ENCODE data around the gene GALNTL6. TPM values are rescaled to one million over a fixed set of nuclear protein-coding genes. Genes with fewer than 3 reads are reported as not detected.
"Not testable (repeated sequence)": the region's sequence is repeated elsewhere in the genome, so short reads cannot be mapped to it uniquely, and the experiment has no call there.

The GALNTL6 gene
- polyA plus RNA-seq, 1 donor (not counting 4 experiments of a cell fraction or from before 2014, with no cell fraction given), result not detected

DNA sequence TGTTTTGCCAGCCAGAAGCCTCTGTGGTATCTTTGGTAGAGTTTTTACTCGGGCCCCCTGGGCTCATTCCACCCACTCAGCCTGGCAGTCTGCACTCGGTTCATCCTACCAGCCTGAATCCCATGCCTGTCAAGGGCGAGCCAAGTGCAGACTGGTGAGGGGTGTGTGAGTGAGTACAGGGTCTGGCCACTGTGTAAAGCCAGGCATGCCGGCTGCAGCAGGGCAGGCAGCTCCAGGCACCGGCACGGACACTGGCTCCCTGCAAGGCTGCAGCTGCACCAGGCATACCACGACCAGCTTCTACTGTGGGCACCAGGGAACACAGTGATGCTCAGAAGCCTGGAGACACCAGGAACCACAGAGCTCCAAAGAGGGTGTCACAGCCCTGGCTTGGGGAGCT is 1161.4 kb downstream of the GALNTL6 start:
- no peak for DNase-seq (ENCODE audit: low read depth, low spot score)

DNA sequence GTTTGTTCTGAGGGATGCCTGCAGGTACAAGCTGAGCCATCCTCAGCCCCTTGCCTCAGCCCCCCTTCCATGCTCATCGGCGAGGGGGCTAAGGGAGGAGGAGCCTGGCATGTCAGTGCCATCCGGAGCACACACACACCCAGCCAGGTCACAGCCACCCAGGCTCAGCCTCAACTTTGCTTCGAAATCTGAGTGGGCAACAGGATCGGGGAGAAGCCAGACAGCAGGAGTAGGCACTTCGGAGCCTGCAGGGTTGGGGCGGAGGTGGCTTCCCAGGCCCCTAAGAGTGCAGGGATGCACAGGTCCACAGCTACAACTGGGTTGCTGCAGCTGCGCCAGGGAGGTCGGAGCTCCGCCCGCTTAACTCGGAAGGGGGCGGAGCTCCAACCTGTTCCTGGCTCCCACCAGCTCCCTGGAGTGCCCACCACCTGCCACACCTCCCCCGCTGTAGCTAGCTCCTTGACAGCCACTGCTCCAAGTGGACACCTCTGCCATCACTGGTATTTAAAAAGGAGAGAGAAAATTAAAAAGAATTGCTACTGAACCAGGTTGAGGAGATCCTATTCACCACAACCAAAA is 1162.5 kb downstream of the GALNTL6 start:
- H3K4me2 ChIP-seq (ENCODE audit: control insufficient read depth, extremely low read depth, insufficient read depth, low read depth, low read length), result no peak overlapping the region
- H3K27ac ChIP-seq (ENCODE audit: control insufficient read depth, insufficient read depth, low read length), result no peak overlapping the region
- H3K4me3 ChIP-seq (ENCODE audit: control insufficient read depth in 2 of 3, extremely low read depth in 1 of 3, insufficient read depth in 2 of 3, low read depth in 1 of 3, low read length in 3 of 3), result no peak overlapping the region
- H3K9ac ChIP-seq (ENCODE audit: control insufficient read depth, extremely low read depth, insufficient read depth, low read length), result no peak overlapping the region
- H3K36me3 ChIP-seq (ENCODE audit: control insufficient read depth in 2 of 2, extremely low read depth in 1 of 2, insufficient read depth in 2 of 2, low read length in 2 of 2), result no peaks in the 10 kb centered on the region
- H4K20me1 ChIP-seq (ENCODE audit: control insufficient read depth, extremely low read depth, insufficient read depth, low read length), result no peaks in the 10 kb centered on the region
- H3K27me3 ChIP-seq (ENCODE audit: control insufficient read depth, extremely low read depth, insufficient read depth, low read length), result no peaks in the 10 kb centered on the region
- no peak for DNase-seq (ENCODE audit: low read depth, low spot score)
- H3K4me1 ChIP-seq (ENCODE audit: control insufficient read depth, extremely low read depth, insufficient read depth, low read length), result no peaks in the 10 kb centered on the region
- FAIRE-seq, result no peak
- dilution Hi-C loops (cut with MboI; ENCODE audit: extremely low pct_ligation_motif_present, low sequenced_read_pairs), result no loop called here
- no peaks in the 10 kb centered on the region for H3K79me2 ChIP-seq (ENCODE audit: control insufficient read depth, insufficient read depth, low read length)
- H2AFZ ChIP-seq (ENCODE audit: control insufficient read depth, low read length), result no peak overlapping the region
- H3K9me3 ChIP-seq (ENCODE audit: control insufficient read depth, low read depth, low read length), result no peaks in the 10 kb centered on the region
- TF ChIP-seq, protein P1, sequence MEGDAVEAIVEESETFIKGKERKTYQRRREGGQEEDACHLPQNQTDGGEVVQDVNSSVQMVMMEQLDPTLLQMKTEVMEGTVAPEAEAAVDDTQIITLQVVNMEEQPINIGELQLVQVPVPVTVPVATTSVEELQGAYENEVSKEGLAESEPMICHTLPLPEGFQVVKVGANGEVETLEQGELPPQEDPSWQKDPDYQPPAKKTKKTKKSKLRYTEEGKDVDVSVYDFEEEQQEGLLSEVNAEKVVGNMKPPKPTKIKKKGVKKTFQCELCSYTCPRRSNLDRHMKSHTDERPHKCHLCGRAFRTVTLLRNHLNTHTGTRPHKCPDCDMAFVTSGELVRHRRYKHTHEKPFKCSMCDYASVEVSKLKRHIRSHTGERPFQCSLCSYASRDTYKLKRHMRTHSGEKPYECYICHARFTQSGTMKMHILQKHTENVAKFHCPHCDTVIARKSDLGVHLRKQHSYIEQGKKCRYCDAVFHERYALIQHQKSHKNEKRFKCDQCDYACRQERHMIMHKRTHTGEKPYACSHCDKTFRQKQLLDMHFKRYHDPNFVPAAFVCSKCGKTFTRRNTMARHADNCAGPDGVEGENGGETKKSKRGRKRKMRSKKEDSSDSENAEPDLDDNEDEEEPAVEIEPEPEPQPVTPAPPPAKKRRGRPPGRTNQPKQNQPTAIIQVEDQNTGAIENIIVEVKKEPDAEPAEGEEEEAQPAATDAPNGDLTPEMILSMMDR (optimal IDR thresholded peaks at IDR 0.05 in 1 of 3, IDR thresholded peaks at IDR 0.05 in 1 of 3, conservative IDR thresholded peaks at IDR 0.05 in 1 of 3; ENCODE audit: extremely low read depth in 1 of 3, insufficient read depth in 2 of 3, low read length in 3 of 3), result no peak
- TF ChIP-seq EZH2 (IDR thresholded peaks at IDR 0.05; ENCODE audit: low read length), result no peak
- H3K9me1 ChIP-seq (ENCODE audit: control insufficient read depth, extremely low read depth, insufficient read depth, low read length), result no peaks in the 10 kb centered on the region

More for the DNA sequence above, 1161.4 kb downstream of the GALNTL6 start:
- Histone ChIP-seq H3K79me2 (ENCODE audit: control insufficient read depth, insufficient read depth, low read length) (no peaks in the 10 kb centered on the region), H4K20me1 (ENCODE audit: control insufficient read depth, extremely low read depth, insufficient read depth, low read length) (no peaks in the 10 kb centered on the region), H3K9ac (ENCODE audit: control insufficient read depth, extremely low read depth, insufficient read depth, low read length) (no peak overlapping the region), H3K4me1 (ENCODE audit: control insufficient read depth, extremely low read depth, insufficient read depth, low read length) (no peaks in the 10 kb centered on the region), H3K27me3 (ENCODE audit: control insufficient read depth, extremely low read depth, insufficient read depth, low read length) (no peaks in the 10 kb centered on the region), H2AFZ (ENCODE audit: control insufficient read depth, low read length) (no peak overlapping the region), H3K9me3 (ENCODE audit: control insufficient read depth, low read depth, low read length) (no peaks in the 10 kb centered on the region), H3K4me3 (ENCODE audit: control insufficient read depth in 2 of 3, extremely low read depth in 1 of 3, insufficient read depth in 2 of 3, low read depth in 1 of 3, low read length in 3 of 3) (no peak overlapping the region), H3K27ac (ENCODE audit: control insufficient read depth, insufficient read depth, low read length) (no peak overlapping the region), H3K36me3 (ENCODE audit: control insufficient read depth in 2 of 2, extremely low read depth in 1 of 2, insufficient read depth in 2 of 2, low read length in 2 of 2) (no peaks in the 10 kb centered on the region), H3K9me1 (ENCODE audit: control insufficient read depth, extremely low read depth, insufficient read depth, low read length) (no peaks in the 10 kb centered on the region), H3K4me2 (ENCODE audit: control insufficient read depth, extremely low read depth, insufficient read depth, low read depth, low read length) (no peak overlapping the region)
- dilution Hi-C loops (cut with MboI; ENCODE audit: extremely low pct_ligation_motif_present, low sequenced_read_pairs), result no loop called here
- TF ChIP-seq EZH2 (IDR thresholded peaks at IDR 0.05; ENCODE audit: low read length), result no peak
- TF ChIP-seq, protein P1 (optimal IDR thresholded peaks at IDR 0.05 in 1 of 3, IDR thresholded peaks at IDR 0.05 in 1 of 3, conservative IDR thresholded peaks at IDR 0.05 in 1 of 3; ENCODE audit: extremely low read depth in 1 of 3, insufficient read depth in 2 of 3, low read length in 3 of 3), result no peak
- no peak for FAIRE-seq

DNA sequence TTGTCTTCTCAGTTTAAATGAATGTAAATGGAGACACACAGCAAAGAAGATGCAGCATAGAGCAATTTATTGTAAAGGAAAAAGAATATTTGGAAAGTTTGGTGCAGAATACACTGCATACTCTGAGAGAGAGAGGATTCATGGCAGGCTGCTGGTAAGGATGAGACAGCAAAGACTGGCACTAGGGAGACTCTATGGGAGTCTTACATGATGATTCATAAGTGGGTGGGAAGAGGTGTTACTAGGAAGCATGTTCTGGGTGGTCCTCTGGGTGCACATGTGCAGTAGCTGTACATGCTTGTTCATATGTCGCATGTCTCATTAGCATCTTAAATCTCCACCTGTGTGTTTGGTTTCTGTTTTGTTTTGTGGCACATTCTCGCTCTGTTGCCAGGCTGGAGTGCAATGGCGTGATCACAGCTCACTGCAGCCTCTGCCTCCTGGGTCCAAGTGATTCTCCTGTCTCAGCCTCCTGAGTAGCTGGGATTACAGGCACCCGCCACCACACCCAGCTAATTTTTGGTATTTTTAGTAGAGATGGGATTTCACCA is 1164.4 kb downstream of the GALNTL6 start:
- H3K27me3 ChIP-seq (ENCODE audit: control insufficient read depth, extremely low read depth, insufficient read depth, low read length); H3K79me2 ChIP-seq (ENCODE audit: control insufficient read depth, insufficient read depth, low read length); DNase-seq (ENCODE audit: low read depth, low spot score); H3K9ac ChIP-seq (ENCODE audit: control insufficient read depth, extremely low read depth, insufficient read depth, low read length); H3K4me2 ChIP-seq (ENCODE audit: control insufficient read depth, extremely low read depth, insufficient read depth, low read depth, low read length); H3K9me3 ChIP-seq (ENCODE audit: control insufficient read depth, low read depth, low read length); H3K4me3 ChIP-seq (ENCODE audit: control insufficient read depth in 2 of 3, extremely low read depth in 1 of 3, insufficient read depth in 2 of 3, low read depth in 1 of 3, low read length in 3 of 3); H2AFZ ChIP-seq (ENCODE audit: control insufficient read depth, low read length); H3K4me1 ChIP-seq (ENCODE audit: control insufficient read depth, extremely low read depth, insufficient read depth, low read length); dilution Hi-C loops (cut with MboI; ENCODE audit: extremely low pct_ligation_motif_present, low sequenced_read_pairs); H3K27ac ChIP-seq (ENCODE audit: control insufficient read depth, insufficient read depth, low read length); H3K36me3 ChIP-seq (ENCODE audit: control insufficient read depth in 2 of 2, extremely low read depth in 1 of 2, insufficient read depth in 2 of 2, low read length in 2 of 2); H3K9me1 ChIP-seq (ENCODE audit: control insufficient read depth, extremely low read depth, insufficient read depth, low read length); H4K20me1 ChIP-seq (ENCODE audit: control insufficient read depth, extremely low read depth, insufficient read depth, low read length): not testable (repeated sequence)
- FAIRE-seq, result peak; percentile 34

All from keratinocyte (primary cell).